ENCODE measurements around the gene ZRANB1. TPM values are rescaled to one million over a fixed set of nuclear protein-coding genes. Genes with fewer than 3 reads are reported as not detected.

ZRANB1 gene
- total and polyA plus RNA-seq, 2 donors (not counting 1 experiment from before 2014, with no cell fraction given) = 26.5 to 39.3 TPM

GRCh38 chr10:124975977-124976514 lies 34.1 kb downstream of the ZRANB1 start:
- H4K20me1 ChIP-seq (ENCODE audit: control insufficient read depth, extremely low read depth, insufficient read depth, low read length) = no peaks in the 10 kb centered on the region
- H3K9ac ChIP-seq (ENCODE audit: insufficient read depth, low read length) = no peak overlapping the region
- H3K9me3 ChIP-seq (ENCODE audit: control insufficient read depth, insufficient read depth, low read depth, low read length) = no peaks in the 10 kb centered on the region
- H3K36me3 ChIP-seq (ENCODE audit: control insufficient read depth, insufficient read depth, low read length) = peaks cover 4% of the 10 kb centered on the region
- H3K4me1 ChIP-seq (ENCODE audit: control insufficient read depth, extremely low read depth, insufficient read depth, low read length) = no peaks in the 10 kb centered on the region
- peak in 1 of 2 donors; percentile 71 for DNase-seq (ENCODE audit: low read depth in 2 of 2)
- no peak for TF ChIP-seq EZH2 (IDR thresholded peaks at IDR 0.05; ENCODE audit: low read length, missing control alignments)
- TF ChIP-seq CTCF (conservative IDR thresholded peaks at IDR 0.05 in 1 of 2, IDR thresholded peaks at IDR 0.05 in 1 of 2; ENCODE audit: low read depth in 1 of 2, low read length in 2 of 2) = no peak
- no peaks in the 10 kb centered on the region for H3K27me3 ChIP-seq (ENCODE audit: control insufficient read depth, insufficient read depth, low read length)
- no peak overlapping the region for H3K4me3 ChIP-seq (replicated peaks in 1 of 4; ENCODE audit: control extremely low read depth in 1 of 4, insufficient read depth in 1 of 4, low read depth in 3 of 4, low read length in 4 of 4)
- H3K27ac ChIP-seq (ENCODE audit: insufficient read depth, low read length) = no peak overlapping the region
- H2AFZ ChIP-seq (ENCODE audit: low read length) = no peak overlapping the region
- H3K4me2 ChIP-seq (ENCODE audit: extremely low read depth, insufficient read depth, low read length) = no peak overlapping the region
- peaks cover 8% of the 10 kb centered on the region for H3K79me2 ChIP-seq (ENCODE audit: control insufficient read depth, insufficient read depth, low read length)

- no peak for TF ChIP-seq EZH2 (IDR thresholded peaks at IDR 0.05; ENCODE audit: low read length, missing control alignments)
- Histone ChIP-seq H3K9me3 (ENCODE audit: control insufficient read depth, insufficient read depth, low read depth, low read length) (no peaks in the 10 kb centered on the region), H3K27me3 (ENCODE audit: control insufficient read depth, insufficient read depth, low read length) (no peaks in the 10 kb centered on the region), H3K4me3 (replicated peaks in 1 of 4; ENCODE audit: control extremely low read depth in 1 of 4, insufficient read depth in 1 of 4, low read depth in 3 of 4, low read length in 4 of 4) (no peak overlapping the region), H2AFZ (ENCODE audit: low read length) (no peak overlapping the region), H4K20me1 (ENCODE audit: control insufficient read depth, extremely low read depth, insufficient read depth, low read length) (no peaks in the 10 kb centered on the region), H3K9ac (ENCODE audit: insufficient read depth, low read length) (no peak overlapping the region), H3K79me2 (ENCODE audit: control insufficient read depth, insufficient read depth, low read length) (peaks cover 6% of the 10 kb centered on the region), H3K27ac (ENCODE audit: insufficient read depth, low read length) (no peak overlapping the region), H3K4me2 (ENCODE audit: extremely low read depth, insufficient read depth, low read length) (no peak overlapping the region), H3K4me1 (ENCODE audit: control insufficient read depth, extremely low read depth, insufficient read depth, low read length) (no peaks in the 10 kb centered on the region), H3K36me3 (ENCODE audit: control insufficient read depth, insufficient read depth, low read length) (peaks cover 7% of the 10 kb centered on the region)
- no peak for DNase-seq (ENCODE audit: low read depth in 2 of 2)
Measured at GRCh38 chr10:124977161-124977560, 35.2 kb downstream of the ZRANB1 start.

GRCh38 chr10:124977648-124978375 lies 35.9 kb downstream of the ZRANB1 start:
- no peaks in the 10 kb centered on the region for H3K9me3 ChIP-seq (ENCODE audit: control insufficient read depth, insufficient read depth, low read depth, low read length)
- H3K4me2 ChIP-seq (ENCODE audit: extremely low read depth, insufficient read depth, low read length) = no peak overlapping the region
- TF ChIP-seq CTCF (conservative IDR thresholded peaks at IDR 0.05 in 1 of 2, IDR thresholded peaks at IDR 0.05 in 1 of 2; ENCODE audit: low read depth in 1 of 2, low read length in 2 of 2) (no peak), EZH2 (IDR thresholded peaks at IDR 0.05; ENCODE audit: low read length, missing control alignments) (no peak)
- no peaks in the 10 kb centered on the region for H4K20me1 ChIP-seq (ENCODE audit: control insufficient read depth, extremely low read depth, insufficient read depth, low read length)
- no peaks in the 10 kb centered on the region for H3K4me1 ChIP-seq (ENCODE audit: control insufficient read depth, extremely low read depth, insufficient read depth, low read length)
- DNase-seq (ENCODE audit: low read depth in 2 of 2) = no peak
- no peak overlapping the region for H3K4me3 ChIP-seq (replicated peaks in 1 of 4; ENCODE audit: control extremely low read depth in 1 of 4, insufficient read depth in 1 of 4, low read depth in 3 of 4, low read length in 4 of 4)
- H3K27me3 ChIP-seq (ENCODE audit: control insufficient read depth, insufficient read depth, low read length) = no peaks in the 10 kb centered on the region
- H2AFZ ChIP-seq (ENCODE audit: low read length) = no peak overlapping the region
- H3K9ac ChIP-seq (ENCODE audit: insufficient read depth, low read length) = no peak overlapping the region
- peaks cover 4% of the 10 kb centered on the region for H3K79me2 ChIP-seq (ENCODE audit: control insufficient read depth, insufficient read depth, low read length)
- no peak overlapping the region for H3K27ac ChIP-seq (ENCODE audit: insufficient read depth, low read length)
- H3K36me3 ChIP-seq (ENCODE audit: control insufficient read depth, insufficient read depth, low read length) = peaks cover 7% of the 10 kb centered on the region

Measured in fibroblast of lung (primary cell).